Breast epithelium (tissue), 4 donors: ENCODE data around the gene C11orf97. TPM values are rescaled to one million over a fixed set of nuclear protein-coding genes. Genes with fewer than 3 reads are reported as not detected.
"Not testable (repeated sequence)": the region's sequence is repeated elsewhere in the genome, so short reads cannot be mapped to it uniquely, and the experiment has no call there.

Experiments used
- DNase-seq, 2 donors: peaks; one replicate each; pipeline ENCODE4 v3.0.0-alpha.2; 2019; ENCODE audit warnings: low spot score in 2 of 2
- H3K27ac ChIP-seq, 2 donors: fragments of 200-600 bp; sonication (generic) in 1 of 2; one replicate each; pipeline ENCODE4 v1.5.1; 2016 to 2019; ENCODE audit warnings: mild to moderate bottlenecking in 1 of 2
- H3K27me3 ChIP-seq, 2 donors: fragments of 200-600 bp; sonication (generic) in 1 of 2; one replicate each; pipeline versions ENCODE4 v1.5.1 to v1.6.0; 2017 to 2019; ENCODE audit warnings: control low read depth in 1 of 2, mild to moderate bottlenecking in 1 of 2
- H3K36me3 ChIP-seq: fragments of 200-600 bp; one replicate; pipeline ENCODE4 v1.5.1; 2019
- H3K4me1 ChIP-seq, 2 donors: fragments of 200-600 bp; sonication (generic); one replicate each; pipeline ENCODE4 v1.5.1; 2016 to 2019; ENCODE audit warnings: control low read depth in 1 of 2
- H3K4me3 ChIP-seq, 3 donors: fragments of 200-600 bp; sonication (generic); 1 replicate in 2 of 3; 2 replicates in 1 of 3; pipeline ENCODE4 v1.5.1; 2016 to 2019; ENCODE audit warnings: mild to moderate bottlenecking in 3 of 3, moderate library complexity in 2 of 3
- H3K9me3 ChIP-seq, 2 donors: fragments of 200-600 bp; sonication (generic) in 1 of 2; one replicate each; pipeline ENCODE4 v1.5.1; 2016 to 2019; ENCODE audit warnings: control low read depth in 1 of 2
- CTCF ChIP-seq, 3 donors: fragments of 450-650 bp; IDR thresholded peaks; one replicate each; pipeline ENCODE4 v1.5.1; 2016 to 2017; ENCODE audit warnings: antibody characterized with exemption in 3 of 3, mild to moderate bottlenecking in 3 of 3, moderate library complexity in 3 of 3
- POLR2A ChIP-seq: fragments of 450-650 bp; IDR thresholded peaks from one replicate; pipeline ENCODE4 v1.6.1; 2016; ENCODE audit warnings: antibody characterized with exemption, mild to moderate bottlenecking, moderate library complexity
- POLR2AphosphoS5 ChIP-seq, 3 donors: sonication (generic); formaldehyde crosslinking; IDR thresholded peaks; one replicate each; pipeline ENCODE4 v1.6.1; 2017; ENCODE audit warnings: antibody characterized with exemption in 3 of 3
- intact Hi-C: fragments of 100-400 bp; cut with DNase I; formaldehyde crosslinking; loops from one replicate; pipeline ENCODE4 v1.15.1; 2023; ENCODE audit warnings: low total_unique reads
- total RNA-seq, 3 donors: library from RNA; depleted of rRNA; stranded (reverse); fragments of >200 nt; gene quantifications; one replicate each; pipeline ENCODE4 v1.1.0, GENCODE V29; 2016

The C11orf97 gene
- total RNA-seq, 3 donors from 2014 or later, result not detected

DNA sequence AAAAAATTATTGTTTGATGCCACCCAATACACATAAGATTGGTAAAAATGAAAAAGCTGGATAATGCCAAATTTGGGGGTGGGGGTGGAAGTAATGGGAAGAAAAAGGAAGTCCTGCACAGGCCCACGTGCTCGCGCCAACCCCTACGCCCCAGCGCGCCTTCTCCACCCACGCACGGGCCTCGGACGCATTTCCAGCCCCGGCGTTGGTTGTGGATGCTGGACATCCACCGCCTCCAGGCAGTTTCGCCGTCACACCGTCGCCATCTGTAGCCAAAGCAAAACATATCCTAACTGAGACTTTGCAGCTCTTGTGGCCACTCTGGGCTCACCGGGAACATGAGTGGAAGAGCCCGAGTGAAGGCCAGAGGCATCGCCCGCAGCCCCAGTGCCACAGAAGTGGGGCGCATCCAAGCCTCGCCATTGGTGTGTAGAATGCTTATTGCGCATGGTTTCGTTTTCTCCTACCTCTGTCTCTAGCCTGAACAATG, 55.0 kb downstream of the C11orf97 start, which contains the start of gene PIWIL4:
PIWIL4 (plus strand) TSS at position 188 of the 490 bp plus-strand sequence; CDS start at position 339, 151 bp downstream.
- Histone ChIP-seq H3K27ac (no peak within 1 kb of the TSS), H3K4me3 (no peak within 1 kb of the TSS), H3K36me3 (no peaks in the 10 kb centered on the region), H3K9me3 (no peaks in the 10 kb centered on the region), H3K27me3 (no peaks in the 10 kb centered on the region), H3K4me1 (no peaks in the 10 kb centered on the region)
- TF ChIP-seq POLR2AphosphoS5 (IDR thresholded peaks at IDR 0.05), result no peak
- no peak for TF ChIP-seq CTCF (IDR thresholded peaks at IDR 0.05)
- TF ChIP-seq POLR2A, result no peak
- intact Hi-C loops, result no loop called here
- DNase-seq, result no peak

- TF ChIP-seq POLR2A (no peak), CTCF (IDR thresholded peaks at IDR 0.05) (no peak), POLR2AphosphoS5 (IDR thresholded peaks at IDR 0.05) (no peak)
- Histone ChIP-seq H3K36me3 (no peaks in the 10 kb centered on the region), H3K27me3 (no peaks in the 10 kb centered on the region), H3K4me3 (no peak overlapping the region), H3K4me1 (no peaks in the 10 kb centered on the region), H3K27ac (no peak overlapping the region), H3K9me3 (no peaks in the 10 kb centered on the region)
- DNase-seq, result no peak
- intact Hi-C loops, result no loop called here
These were observed 55.9 kb downstream of the C11orf97 start for GRCh38 chr11:94568200-94568599.

- H3K36me3 ChIP-seq, result no peaks in the 10 kb centered on the region
- intact Hi-C loops, result no loop called here
- no peaks in the 10 kb centered on the region for H3K9me3 ChIP-seq
- DNase-seq, result no peak
- H3K4me3 ChIP-seq, result no peak overlapping the region
- no peaks in the 10 kb centered on the region for H3K4me1 ChIP-seq
- no peak overlapping the region for H3K27ac ChIP-seq
- no peak for TF ChIP-seq POLR2A
- TF ChIP-seq CTCF (IDR thresholded peaks at IDR 0.05), result no peak
- no peak for TF ChIP-seq POLR2AphosphoS5 (IDR thresholded peaks at IDR 0.05)
- no peaks in the 10 kb centered on the region for H3K27me3 ChIP-seq
These were observed 56.5 kb downstream of the C11orf97 start for GRCh38 chr11:94568717-94569116.

GRCh38 chr11:94572975-94573374, 60.7 kb downstream of the C11orf97 start:
- intact Hi-C loops, DNase-seq: not testable (repeated sequence)

DNA sequence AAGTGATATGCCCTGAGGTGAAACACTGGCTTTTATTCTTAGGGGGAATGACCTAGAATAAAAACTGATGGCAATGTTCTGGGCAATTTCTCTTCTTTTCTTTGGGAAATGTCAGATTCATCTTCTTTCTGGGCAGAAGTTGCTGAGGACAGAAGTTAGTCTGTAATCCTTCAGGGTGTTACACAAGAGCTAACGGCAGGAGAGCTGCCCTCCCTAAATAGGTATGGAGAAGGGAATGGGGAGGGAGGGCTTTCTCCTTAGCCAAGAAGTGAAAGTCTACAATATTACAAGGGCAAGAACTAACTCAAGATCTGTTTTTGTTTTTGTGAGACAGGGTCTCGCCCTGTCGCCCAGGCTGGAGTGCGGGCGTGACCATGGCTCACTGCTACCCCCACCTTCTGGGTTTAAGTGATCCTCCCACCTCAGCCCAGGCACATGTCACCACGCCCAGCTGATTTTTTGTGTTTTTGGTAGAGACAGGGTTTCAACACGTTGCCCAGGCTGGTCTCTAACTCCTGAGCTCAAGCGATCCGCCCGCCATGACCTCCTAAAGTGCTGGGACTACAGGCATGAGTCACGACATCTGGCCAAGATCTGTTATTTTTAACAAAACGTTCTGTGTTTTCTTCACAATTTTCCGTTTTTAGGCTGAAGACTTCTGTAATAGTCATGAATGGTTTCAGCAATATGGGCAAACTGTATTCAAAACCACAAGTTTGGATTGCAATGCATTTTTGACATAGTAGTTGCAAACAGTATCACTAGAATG, 62.1 kb downstream of the C11orf97 start:
- no peaks in the 10 kb centered on the region for H3K9me3 ChIP-seq
- H3K4me3 ChIP-seq, result no peak overlapping the region
- no peaks in the 10 kb centered on the region for H3K27me3 ChIP-seq
- H3K4me1 ChIP-seq, result no peaks in the 10 kb centered on the region
- intact Hi-C loops, result no loop called here
- no peak overlapping the region for H3K27ac ChIP-seq
- H3K36me3 ChIP-seq, result no peaks in the 10 kb centered on the region
- TF ChIP-seq CTCF (IDR thresholded peaks at IDR 0.05) (no peak), POLR2AphosphoS5 (IDR thresholded peaks at IDR 0.05) (no peak), POLR2A (no peak)
- DNase-seq, result no peak

More at GRCh38 chr11:94572975-94573374, 60.7 kb downstream of the C11orf97 start:
- not testable (repeated sequence) for H3K4me3 ChIP-seq, H3K36me3 ChIP-seq, H3K9me3 ChIP-seq, H3K27ac ChIP-seq, H3K4me1 ChIP-seq, H3K27me3 ChIP-seq
